Measurements from ENCODE around the gene SHISA6. TPM values are rescaled to one million over a fixed set of nuclear protein-coding genes. Genes with fewer than 3 reads are reported as not detected.

SHISA6 gene
- total RNA-seq, 1 experiment from 2014 or later, result not detected

- DNase-seq (ENCODE audit: low spot score), result no peak
Measured at GRCh38 chr17:11349106-11349505, 108.1 kb downstream of the SHISA6 start.

- DNase-seq (ENCODE audit: low spot score), result no peak
Measured at GRCh38 chr17:11351479-11351878, 110.5 kb downstream of the SHISA6 start.

GRCh38 chr17:11353601-11354000 is 112.6 kb downstream of the SHISA6 start:
- DNase-seq (ENCODE audit: low spot score), result no peak

- no peak for DNase-seq (ENCODE audit: low spot score)
Measured at GRCh38 chr17:11356371-11356770, 115.4 kb downstream of the SHISA6 start.

- DNase-seq (ENCODE audit: low spot score), result no peak
Measured at GRCh38 chr17:11363565-11364117, 122.6 kb downstream of the SHISA6 start.

GRCh38 chr17:11366272-11366850 is 125.3 kb downstream of the SHISA6 start:
- DNase-seq (ENCODE audit: low spot score), result no peak

- no peak for DNase-seq (ENCODE audit: low spot score)
Measured at GRCh38 chr17:11369575-11369974, 128.6 kb downstream of the SHISA6 start.

- DNase-seq (ENCODE audit: low spot score), result no peak
Measured at GRCh38 chr17:11372692-11373091, 131.7 kb downstream of the SHISA6 start.

- DNase-seq (ENCODE audit: low spot score), result no peak
Measured at GRCh38 chr17:11378506-11378905, 137.5 kb downstream of the SHISA6 start.

GRCh38 chr17:11380761-11381160 is 139.7 kb downstream of the SHISA6 start:
- no peak for DNase-seq (ENCODE audit: low spot score)

- DNase-seq (ENCODE audit: low spot score), result no peak
Measured at GRCh38 chr17:11383157-11383556, 142.1 kb downstream of the SHISA6 start.

GRCh38 chr17:11384131-11384530 is 143.1 kb downstream of the SHISA6 start:
- no peak for DNase-seq (ENCODE audit: low spot score)

- no peak for DNase-seq (ENCODE audit: low spot score)
Measured at GRCh38 chr17:11387610-11388009, 146.6 kb downstream of the SHISA6 start.

- DNase-seq (ENCODE audit: low spot score), result no peak
Measured at GRCh38 chr17:11388054-11388453, 147.0 kb downstream of the SHISA6 start.

GRCh38 chr17:11389583-11389982 is 148.6 kb downstream of the SHISA6 start:
- no peak for DNase-seq (ENCODE audit: low spot score)

GRCh38 chr17:11391134-11391533 is 150.1 kb downstream of the SHISA6 start:
- peak; percentile 18 for DNase-seq (ENCODE audit: low spot score)

- no peak for DNase-seq (ENCODE audit: low spot score)
Measured at GRCh38 chr17:11404431-11405276, 163.6 kb downstream of the SHISA6 start.

GRCh38 chr17:11406716-11407115 is 165.7 kb downstream of the SHISA6 start:
- DNase-seq (ENCODE audit: low spot score), result no peak

GRCh38 chr17:11412654-11413053 is 171.6 kb downstream of the SHISA6 start:
- no peak for DNase-seq (ENCODE audit: low spot score)

- no peak for DNase-seq (ENCODE audit: low spot score)
Measured at GRCh38 chr17:11418342-11418741, 177.3 kb downstream of the SHISA6 start.

GRCh38 chr17:11430751-11431150 is 189.7 kb downstream of the SHISA6 start:
- DNase-seq (ENCODE audit: low spot score), result no peak

- DNase-seq (ENCODE audit: low spot score), result no peak
Measured at GRCh38 chr17:11438673-11439072, 197.7 kb downstream of the SHISA6 start.

GRCh38 chr17:11441004-11441403 is 200.0 kb downstream of the SHISA6 start:
- DNase-seq (ENCODE audit: low spot score), result no peak
